ENCODE results near the gene EZR.

GRCh38 chr6:158826819-158827501, 7.8 kb upstream of the EZR start:
- TF ChIP-seq POLR2A (IDR thresholded peaks at IDR 0.05) (no peak), CTCF (IDR thresholded peaks at IDR 0.05) (no peak)
